ENCODE data around the gene IRF2.

GRCh38 chr4:184349283-184350039, 124.9 kb downstream of the IRF2 start:
- TF ChIP-seq, protein P1, sequence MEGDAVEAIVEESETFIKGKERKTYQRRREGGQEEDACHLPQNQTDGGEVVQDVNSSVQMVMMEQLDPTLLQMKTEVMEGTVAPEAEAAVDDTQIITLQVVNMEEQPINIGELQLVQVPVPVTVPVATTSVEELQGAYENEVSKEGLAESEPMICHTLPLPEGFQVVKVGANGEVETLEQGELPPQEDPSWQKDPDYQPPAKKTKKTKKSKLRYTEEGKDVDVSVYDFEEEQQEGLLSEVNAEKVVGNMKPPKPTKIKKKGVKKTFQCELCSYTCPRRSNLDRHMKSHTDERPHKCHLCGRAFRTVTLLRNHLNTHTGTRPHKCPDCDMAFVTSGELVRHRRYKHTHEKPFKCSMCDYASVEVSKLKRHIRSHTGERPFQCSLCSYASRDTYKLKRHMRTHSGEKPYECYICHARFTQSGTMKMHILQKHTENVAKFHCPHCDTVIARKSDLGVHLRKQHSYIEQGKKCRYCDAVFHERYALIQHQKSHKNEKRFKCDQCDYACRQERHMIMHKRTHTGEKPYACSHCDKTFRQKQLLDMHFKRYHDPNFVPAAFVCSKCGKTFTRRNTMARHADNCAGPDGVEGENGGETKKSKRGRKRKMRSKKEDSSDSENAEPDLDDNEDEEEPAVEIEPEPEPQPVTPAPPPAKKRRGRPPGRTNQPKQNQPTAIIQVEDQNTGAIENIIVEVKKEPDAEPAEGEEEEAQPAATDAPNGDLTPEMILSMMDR (conservative IDR thresholded peaks at IDR 0.05), result no peak
- TF ChIP-seq ZFX (IDR thresholded peaks at IDR 0.05), result no peak

Measured in C4-2B (cell line).